ENCODE measurements around the gene RAB40A.

The RAB40A gene

GRCh38 chrX:103513067-103513466, 6.2 kb downstream of the RAB40A start:
- DNase-seq (ENCODE audit: low read depth), result no peak
- TF ChIP-seq MAX (IDR thresholded peaks at IDR 0.05; ENCODE audit: low read depth, low read length) (no peak), MYC (IDR thresholded peaks at IDR 0.05; ENCODE audit: low read depth, low read length) (no peak), POLR2A (IDR thresholded peaks at IDR 0.05; ENCODE audit: extremely low read depth, insufficient read length) (no peak), CTCF (IDR thresholded peaks at IDR 0.05; ENCODE audit: low read depth, low read length) (no peak)

GRCh38 chrX:103510031-103510430, 9.3 kb downstream of the RAB40A start:
- TF ChIP-seq MAX (IDR thresholded peaks at IDR 0.05; ENCODE audit: low read depth, low read length) (no peak), POLR2A (IDR thresholded peaks at IDR 0.05; ENCODE audit: extremely low read depth, insufficient read length) (no peak), CTCF (IDR thresholded peaks at IDR 0.05; ENCODE audit: low read depth, low read length) (no peak), MYC (IDR thresholded peaks at IDR 0.05; ENCODE audit: low read depth, low read length) (no peak)
- H3K4me3 ChIP-seq (ENCODE audit: low read depth, low read length), result no peak overlapping the region
- DNase-seq (ENCODE audit: low read depth), result no peak

More at GRCh38 chrX:103513067-103513466, 6.2 kb downstream of the RAB40A start:
- H3K4me3 ChIP-seq (ENCODE audit: low read depth, low read length), result no peak overlapping the region

GRCh38 chrX:103503853-103504207, 15.5 kb downstream of the RAB40A start:
- DNase-seq (ENCODE audit: low read depth), result no peak
- no peak overlapping the region for H3K4me3 ChIP-seq (ENCODE audit: low read depth, low read length)
- no peak for TF ChIP-seq MYC (IDR thresholded peaks at IDR 0.05; ENCODE audit: low read depth, low read length)
- no peak for TF ChIP-seq MAX (IDR thresholded peaks at IDR 0.05; ENCODE audit: low read depth, low read length)
- TF ChIP-seq POLR2A (IDR thresholded peaks at IDR 0.05; ENCODE audit: extremely low read depth, insufficient read length), result no peak
- no peak for TF ChIP-seq CTCF (IDR thresholded peaks at IDR 0.05; ENCODE audit: low read depth, low read length)

GRCh38 chrX:103503163-103503852, 16.0 kb downstream of the RAB40A start:
- no peak overlapping the region for H3K4me3 ChIP-seq (ENCODE audit: low read depth, low read length)
- no peak for DNase-seq (ENCODE audit: low read depth)
- TF ChIP-seq POLR2A (IDR thresholded peaks at IDR 0.05; ENCODE audit: extremely low read depth, insufficient read length) (no peak), CTCF (IDR thresholded peaks at IDR 0.05; ENCODE audit: low read depth, low read length) (no peak), MYC (IDR thresholded peaks at IDR 0.05; ENCODE audit: low read depth, low read length) (no peak), MAX (IDR thresholded peaks at IDR 0.05; ENCODE audit: low read depth, low read length) (no peak)

GRCh38 chrX:103498786-103499185, 20.5 kb downstream of the RAB40A start:
- DNase-seq (ENCODE audit: low read depth), result no peak
- no peak overlapping the region for H3K4me3 ChIP-seq (ENCODE audit: low read depth, low read length)
- no peak for TF ChIP-seq MYC (IDR thresholded peaks at IDR 0.05; ENCODE audit: low read depth, low read length)
- TF ChIP-seq POLR2A (IDR thresholded peaks at IDR 0.05; ENCODE audit: extremely low read depth, insufficient read length), result no peak
- TF ChIP-seq CTCF (IDR thresholded peaks at IDR 0.05; ENCODE audit: low read depth, low read length), result no peak
- TF ChIP-seq MAX (IDR thresholded peaks at IDR 0.05; ENCODE audit: low read depth, low read length), result no peak

All from NB4 (cell line).